Panc1 (cell line): ENCODE results near the gene ZNF639. TPM values are rescaled to one million over a fixed set of nuclear protein-coding genes. Genes with fewer than 3 reads are reported as not detected.

Experiments used
- ATAC-seq: fragments of 200-7000 bp; cut with Tn5 transposase; 2 replicates; pipeline ENCODE4 v1.9.1; 2020; ENCODE audit warnings: mild to moderate bottlenecking, moderate library complexity
- BruUV-seq: library from RNA; stranded (reverse); fragments of 400-500 nt; replicated peaks from 2 replicates; lab custom pipeline; 2021; lab: Mats Ljungman, UMichigan
- CTCF ChIA-PET: fragments of 300-600 bp; sonication (Branson Sonifier 250); formaldehyde crosslinking; loops from one replicate; lab custom pipeline; 2022; ENCODE audit warnings: antibody characterized with exemption; lab: Charles Lee
- POLR2A ChIA-PET: fragments of 300-600 bp; sonication (Branson Sonifier 250); formaldehyde crosslinking; loops from one replicate; lab custom pipeline; 2022; ENCODE audit warnings: antibody characterized with exemption; lab: Charles Lee
- DNase-seq: peaks from one replicate; pipeline ENCODE4 v3.0.0-alpha.2; 2010; ENCODE audit warnings: low read depth, low spot score
- H3K27ac ChIP-seq: 2 replicates; pipeline ENCODE4 v1.5.1; 2011; ENCODE audit warnings: mild to moderate bottlenecking, low read length, inconsistent platforms
- H3K27me3 ChIP-seq: fragments of 200-500 bp; sonication (Bioruptor generic); 2 replicates; pipeline ENCODE4 v1.6.0; 2014; ENCODE audit warnings: low read length, inconsistent platforms; ENCODE audit not compliant: control insufficient read depth, insufficient read depth
- H3K36me3 ChIP-seq: fragments of 200-500 bp; sonication (Bioruptor generic); 2 replicates; pipeline ENCODE4 v1.5.1; 2014; ENCODE audit warnings: inconsistent platforms, mild to moderate bottlenecking, low read length, moderate library complexity; ENCODE audit not compliant: control insufficient read depth, insufficient read depth
- H3K4me1 ChIP-seq: 2 replicates; pipeline ENCODE4 v1.5.1; 2011; ENCODE audit warnings: inconsistent platforms, mild to moderate bottlenecking, low read length, moderate library complexity; ENCODE audit not compliant: control insufficient read depth, insufficient read depth
- H3K4me3 ChIP-seq, 2 experiments: 2 replicates each; pipeline ENCODE4 v1.5.1; 2011 to 2012; ENCODE audit warnings: low read depth in 2 of 2, low read length in 2 of 2, mild to moderate bottlenecking in 2 of 2, inconsistent platforms in 1 of 2, moderate library complexity in 1 of 2
- H3K9me3 ChIP-seq: fragments of 200-500 bp; sonication (Bioruptor generic); 2 replicates; pipeline ENCODE4 v1.5.1; 2014; ENCODE audit warnings: low read depth, mild to moderate bottlenecking, inconsistent platforms, low read length, moderate library complexity; ENCODE audit not compliant: control insufficient read depth, insufficient read depth
- CTCF ChIP-seq: fragments of 450-650 bp; IDR thresholded peaks from 2 replicates; pipeline ENCODE4 v1.5.1; 2017; ENCODE audit warnings: mild to moderate bottlenecking
- POLR2AphosphoS5 ChIP-seq: IDR thresholded peaks from 2 replicates; pipeline ENCODE4 v1.6.1; 2012; ENCODE audit warnings: mild to moderate bottlenecking, low read depth, low read length, moderate library complexity
- REST ChIP-seq, 2 experiments: IDR thresholded peaks; 2 replicates each; pipeline ENCODE4 v1.6.1; 2011 to 2012; ENCODE audit warnings: low read depth in 2 of 2, control low read depth in 1 of 2, low read length in 1 of 2, mild to moderate bottlenecking in 1 of 2, moderate library complexity in 1 of 2; ENCODE audit not compliant: insufficient read depth in 1 of 2
- SIN3A ChIP-seq: IDR thresholded peaks from 2 replicates; pipeline ENCODE4 v1.6.1; 2012; ENCODE audit warnings: low read depth, mild to moderate bottlenecking, low read length, moderate library complexity, borderline replicate concordance; ENCODE audit not compliant: insufficient read depth
- TCF7L2 ChIP-seq: IDR thresholded peaks from 2 replicates; pipeline ENCODE4 v1.6.1; 2011; ENCODE audit warnings: mild to moderate bottlenecking, low read depth, low read length, inconsistent platforms
- in situ Hi-C: cut with HindIII; loops from 2 replicates; pipeline ENCODE4 v1.10.0; 2016; ENCODE audit warnings: low sequenced_read_pairs, low pct_unique_long_range_greater_than_20kb
- intact Hi-C: fragments of 100-400 bp; cut with micrococcal nuclease; formaldehyde crosslinking; loops from one replicate; pipeline ENCODE4 v1.10.0; 2022; ENCODE audit not compliant: unreplicated experiment
- total RNA-seq: library from RNA; stranded (reverse); gene quantifications from one replicate; pipeline ENCODE4 v1.2.1, GENCODE V29; 2021; ENCODE audit not compliant: unreplicated experiment

ZNF639 gene
- total RNA-seq, 1 experiment from 2014 or later, result 56.1 TPM

GRCh38 chr3:179369621-179370020 is 46.8 kb downstream of the ZNF639 start:
- no peaks in the 10 kb centered on the region for H3K4me1 ChIP-seq
- no peaks in the 10 kb centered on the region for H3K9me3 ChIP-seq
- H3K36me3 ChIP-seq, result peaks cover 21% of the 10 kb centered on the region
- CTCF ChIA-PET, result no interaction called here
- POLR2A ChIA-PET, result no interaction called here
- TF ChIP-seq REST (IDR thresholded peaks at IDR 0.05; ENCODE audit: insufficient read depth in 1 of 2, low read depth in 2 of 2, low read length in 1 of 2) (no peak), TCF7L2 (no peak), CTCF (no peak), SIN3A (no peak), POLR2AphosphoS5 (no peak)
- H3K4me3 ChIP-seq, result no peak overlapping the region
- H3K27ac ChIP-seq, result no peak overlapping the region
- in situ Hi-C loops (no loop called here), intact Hi-C loops (no loop called here)
- H3K27me3 ChIP-seq, result no peaks in the 10 kb centered on the region
- DNase-seq, result no peak
- no peak for ATAC-seq
- BruUV-seq, result no TSS peak

- ATAC-seq, result no peak
- in situ Hi-C loops, result no loop called here
- H3K36me3 ChIP-seq, result peaks cover 18% of the 10 kb centered on the region
Measured at GRCh38 chr3:179373938-179374337, 51.1 kb downstream of the ZNF639 start.

More at GRCh38 chr3:179373938-179374337, 51.1 kb downstream of the ZNF639 start:
- TF ChIP-seq POLR2AphosphoS5 (no peak), TCF7L2 (no peak), SIN3A (no peak), REST (IDR thresholded peaks at IDR 0.05; ENCODE audit: insufficient read depth in 1 of 2, low read depth in 2 of 2, low read length in 1 of 2) (no peak), CTCF (no peak)
- no peak overlapping the region for H3K4me3 ChIP-seq
- no peak for DNase-seq
- H3K9me3 ChIP-seq, result no peaks in the 10 kb centered on the region
- CTCF ChIA-PET, result interaction anchor here (1.1 kb wide), 1 partner anchor 189 kb away, joined by 4 read pairs; the partner anchor contains the start of gene ACTL6A
- POLR2A ChIA-PET, result no interaction called here
- no peaks in the 10 kb centered on the region for H3K4me1 ChIP-seq
- intact Hi-C loops, result no loop called here
- H3K27me3 ChIP-seq, result no peaks in the 10 kb centered on the region
- no TSS peak for BruUV-seq
- H3K27ac ChIP-seq, result no peak overlapping the region
